DMS 273 (cell line): ENCODE measurements around the gene TTC23L.
"Not testable (repeated sequence)": the region's sequence is repeated elsewhere in the genome, so short reads cannot be mapped to it uniquely, and the experiment has no call there.

ENCODE experiments used
- DNase-seq: peaks from one replicate; lab custom pipeline; 2025; ENCODE audit not compliant: unreplicated experiment; lab: John Stamatoyannopoulos, UW

TTC23L gene

DNA sequence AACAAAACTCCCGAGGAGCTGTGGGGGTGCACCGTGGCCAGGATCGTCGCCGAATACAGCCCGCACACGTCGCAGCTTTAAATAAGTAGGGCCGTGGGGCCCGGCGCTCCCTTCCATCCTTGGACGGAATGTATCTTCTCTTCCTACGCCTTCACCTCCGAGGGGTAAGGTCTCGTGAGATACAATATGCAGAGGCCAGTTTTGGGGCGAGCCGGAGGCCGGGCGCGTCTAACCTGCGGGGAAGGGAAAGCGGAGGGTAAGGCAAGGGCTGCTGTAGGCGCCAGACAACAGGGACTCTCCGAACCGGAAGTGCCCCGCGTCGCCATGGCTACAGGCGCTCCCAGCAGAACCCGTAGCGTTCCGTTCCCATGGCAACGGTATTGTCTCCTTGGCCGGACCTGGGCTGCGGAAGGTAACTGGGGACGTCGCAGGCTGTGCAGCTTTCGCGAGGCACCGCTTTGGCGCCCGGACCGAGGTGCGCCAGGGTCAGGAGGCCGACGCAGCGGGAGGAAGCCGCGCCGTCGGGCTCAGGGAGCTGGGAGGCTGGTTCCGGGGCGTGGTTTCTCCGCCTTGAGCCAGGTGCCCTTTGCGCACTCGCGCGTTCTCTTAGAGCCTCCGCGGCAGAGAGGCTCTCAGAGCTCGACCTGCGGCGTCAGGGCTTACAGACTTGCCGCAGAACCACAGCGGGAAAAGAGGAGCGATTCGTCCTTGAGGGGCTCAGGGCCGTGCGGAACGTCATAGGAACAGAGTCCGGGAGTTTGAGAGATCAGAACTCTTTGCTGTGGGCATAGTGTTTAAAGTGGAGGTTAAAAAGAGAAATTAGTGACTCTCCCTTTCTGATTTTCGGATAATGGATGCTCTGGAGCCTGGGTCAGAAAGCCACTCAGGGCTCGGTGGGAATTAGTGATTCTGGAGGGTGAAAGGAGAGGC lies at the start of gene TTC23L:
Gene TTC23L (plus strand): TSS at position 380 of the 930 bp plus-strand sequence. CDS start 1,508 bp downstream, outside the sequence.
- DNase-seq: peak; percentile 98

GRCh38 chr5:34789639-34790038 lies 49.3 kb upstream of the TTC23L start:
- no peak for DNase-seq

DNA sequence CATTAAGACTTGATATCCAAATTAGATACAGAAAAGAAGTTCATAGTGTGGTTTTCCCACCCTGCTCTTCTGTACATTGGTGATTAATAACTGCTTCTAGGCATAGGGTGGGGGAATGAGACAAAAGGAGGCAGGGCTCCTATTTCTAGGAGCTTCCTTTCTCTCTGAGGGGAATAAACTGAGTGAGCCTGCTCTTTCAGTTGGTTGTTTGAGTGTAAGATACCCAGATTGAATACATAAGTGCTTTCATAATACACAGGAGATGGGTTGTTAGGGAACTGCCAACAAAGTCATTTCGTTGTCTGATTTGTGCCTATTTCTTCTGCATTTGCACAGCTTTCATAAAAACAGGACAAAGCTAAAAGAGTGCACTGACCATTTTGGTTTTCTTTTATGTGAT lies 48.9 kb upstream of the TTC23L start:
- DNase-seq: no peak

DNA sequence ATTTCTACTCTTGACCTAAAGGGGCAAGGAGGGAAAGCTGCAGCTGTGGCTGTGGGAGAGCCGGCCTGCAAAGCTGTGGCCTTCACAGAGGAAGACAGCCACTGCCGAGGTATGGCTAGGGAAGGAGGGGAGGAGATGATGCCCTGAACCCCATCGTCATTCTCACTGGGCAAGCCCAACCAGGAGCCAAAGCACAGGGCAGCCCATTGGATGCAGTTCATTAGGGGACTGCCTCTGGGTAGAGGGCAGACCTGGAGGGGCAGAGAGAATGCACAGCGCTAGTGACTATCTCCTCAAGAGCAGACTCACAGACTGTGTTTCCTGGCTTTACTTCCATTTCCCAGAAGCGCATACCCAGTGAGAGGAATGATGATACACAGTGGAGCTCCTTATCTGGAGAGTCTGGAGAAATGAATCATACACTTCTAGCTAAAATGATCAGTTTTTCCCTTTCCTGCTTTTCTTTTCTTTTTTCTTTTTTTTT lies 47.2 kb upstream of the TTC23L start:
- no peak for DNase-seq

- DNase-seq: no peak
Observed at GRCh38 chr5:34802834-34803563, 36.0 kb upstream of the TTC23L start.

- no peak for DNase-seq
Observed at GRCh38 chr5:34803974-34804732, 34.8 kb upstream of the TTC23L start.

DNA sequence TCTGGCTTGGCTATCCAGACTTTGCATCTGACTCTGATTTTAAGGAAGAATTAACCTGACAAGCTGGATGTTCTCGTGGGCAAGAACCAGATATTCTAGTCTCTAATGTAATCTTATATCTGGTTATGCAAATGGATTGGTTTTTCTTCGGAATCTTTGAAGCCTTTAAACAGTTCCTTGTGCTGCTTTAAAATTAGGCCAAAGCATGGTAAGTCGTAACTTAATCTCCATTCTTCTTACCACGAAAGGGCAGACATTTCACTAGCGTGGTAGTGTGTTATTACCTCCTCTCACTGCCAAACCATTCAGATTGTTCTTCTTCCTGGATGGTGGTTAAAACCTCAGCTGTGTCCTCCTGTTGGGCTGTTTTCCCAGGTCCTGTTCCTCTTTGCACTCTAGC lies 34.1 kb upstream of the TTC23L start:
- no peak for DNase-seq

GRCh38 chr5:34806532-34806931 lies 32.4 kb upstream of the TTC23L start:
- DNase-seq: no peak

DNA sequence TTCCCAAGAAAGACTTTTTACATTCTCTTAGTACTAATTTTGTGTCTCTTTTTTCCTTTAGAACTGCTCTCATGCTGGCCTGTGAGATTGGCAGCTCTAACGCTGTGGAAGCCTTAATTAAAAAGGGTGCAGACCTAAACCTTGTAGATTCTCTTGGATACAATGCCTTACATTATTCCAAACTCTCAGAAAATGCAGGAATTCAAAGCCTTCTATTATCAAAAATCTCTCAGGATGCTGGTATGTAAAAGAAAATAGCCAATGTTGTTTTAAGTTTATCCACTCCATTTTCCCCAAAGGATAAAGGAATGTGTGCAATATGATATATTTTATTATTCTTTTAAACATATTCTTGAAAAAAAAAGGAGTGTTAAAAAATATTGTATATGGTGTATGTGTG lies 27.3 kb upstream of the TTC23L start:
- DNase-seq: no peak

- DNase-seq: no peak
Observed at GRCh38 chr5:34813509-34813908, 25.5 kb upstream of the TTC23L start.

DNA sequence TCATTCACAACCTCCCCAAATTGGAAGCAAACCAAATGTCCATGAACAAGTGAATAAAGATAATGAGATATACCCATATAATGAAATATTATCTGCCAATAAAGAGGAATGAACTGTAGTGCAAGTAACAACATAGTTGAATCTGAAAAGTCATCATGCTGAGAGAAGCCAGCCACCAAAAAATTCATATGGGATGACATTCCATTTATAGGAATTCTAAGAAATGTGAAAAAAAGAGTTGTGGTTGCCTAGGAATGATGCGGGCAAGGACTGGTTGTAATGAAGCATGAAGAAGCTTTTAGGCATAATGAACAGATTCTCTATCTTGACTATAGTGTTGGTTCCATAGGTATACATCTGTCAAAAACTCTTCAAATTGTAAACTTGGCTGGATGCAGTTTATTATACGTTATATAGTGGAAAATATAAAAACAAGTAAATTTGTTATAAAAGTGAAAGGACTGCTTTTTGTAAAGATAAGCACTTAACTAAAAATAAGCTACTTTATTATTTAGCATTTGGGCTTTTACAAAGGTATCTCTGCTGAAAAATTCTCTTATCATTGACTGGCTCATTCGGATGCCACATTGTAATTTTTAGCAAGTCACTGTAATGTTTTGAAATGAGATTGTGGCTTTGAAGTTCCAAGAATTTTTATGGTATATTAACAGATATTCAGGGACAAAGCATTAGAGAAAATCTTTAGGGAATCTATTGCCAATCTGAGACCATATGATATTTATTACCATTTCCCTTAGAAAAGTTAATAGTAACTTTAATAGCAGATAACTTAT lies 21.2 kb upstream of the TTC23L start:
- DNase-seq: no peak

- no peak for DNase-seq
Observed at GRCh38 chr5:34818717-34819116, 20.2 kb upstream of the TTC23L start.

DNA sequence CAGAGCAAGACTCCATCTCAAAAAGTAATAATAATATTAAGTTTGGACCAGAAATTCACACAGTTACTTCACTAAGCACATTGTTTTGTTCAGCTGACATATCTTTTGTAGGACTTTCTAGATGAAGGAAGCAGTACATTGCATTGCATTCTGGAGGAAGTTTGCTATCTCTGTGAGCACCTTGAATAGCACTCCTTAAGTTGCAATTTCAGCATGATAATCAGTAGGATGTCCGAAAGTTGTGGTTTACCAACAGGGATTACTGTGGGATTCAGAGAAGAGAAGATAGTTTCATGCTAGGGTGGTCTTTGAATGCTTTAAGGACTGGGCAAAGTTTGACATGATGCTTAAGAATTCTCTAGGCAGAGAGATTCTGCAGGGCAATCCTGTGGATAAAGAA lies 18.4 kb upstream of the TTC23L start:
- no peak for DNase-seq

GRCh38 chr5:34822956-34823715 lies 15.8 kb upstream of the TTC23L start:
- no peak for DNase-seq

DNA sequence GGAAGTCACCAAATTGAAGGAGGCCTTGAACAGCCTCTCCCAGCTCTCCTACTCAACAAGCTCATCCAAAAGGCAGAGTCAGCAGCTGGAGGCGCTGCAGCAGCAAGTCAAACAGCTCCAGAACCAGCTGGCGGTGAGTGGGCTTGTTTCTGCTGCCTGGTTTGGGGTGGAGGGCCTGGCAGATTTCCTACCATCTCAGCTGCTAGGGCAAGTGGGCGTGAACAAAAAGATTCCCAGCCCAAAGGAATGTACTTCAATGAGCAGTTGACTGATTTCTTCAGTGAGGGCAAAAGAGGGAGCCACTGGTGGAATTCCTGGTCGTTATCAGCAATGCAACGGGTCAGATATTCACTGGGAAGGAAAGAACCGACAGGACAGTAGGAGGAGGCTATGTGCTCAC lies 12.6 kb upstream of the TTC23L start:
- DNase-seq: no peak

GRCh38 chr5:34827588-34828506 lies 11.1 kb upstream of the TTC23L start:
- DNase-seq: no peak

DNA sequence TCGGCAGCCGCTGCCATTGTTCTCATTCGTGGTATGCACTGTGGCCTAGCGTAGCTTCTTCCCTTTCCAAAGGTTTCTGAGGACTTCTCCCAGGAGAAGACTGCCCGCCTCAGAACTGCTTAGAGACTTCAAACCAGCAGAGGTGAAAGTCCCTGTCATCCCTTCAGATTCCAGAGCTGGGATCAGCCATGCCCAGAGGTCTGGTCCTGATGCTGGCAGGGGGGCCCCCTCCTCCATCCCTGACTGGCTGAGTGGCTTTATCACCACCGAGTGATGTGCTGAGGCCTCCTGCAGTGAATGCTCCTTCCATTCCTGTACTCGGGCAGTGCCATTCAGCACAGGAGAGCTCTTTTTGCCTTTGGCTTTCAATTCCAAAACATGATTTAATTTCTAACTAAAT lies 8.1 kb upstream of the TTC23L start:
- not testable (repeated sequence) for DNase-seq

- no peak for DNase-seq
Observed at GRCh38 chr5:34831303-34831702, 7.7 kb upstream of the TTC23L start.

DNA sequence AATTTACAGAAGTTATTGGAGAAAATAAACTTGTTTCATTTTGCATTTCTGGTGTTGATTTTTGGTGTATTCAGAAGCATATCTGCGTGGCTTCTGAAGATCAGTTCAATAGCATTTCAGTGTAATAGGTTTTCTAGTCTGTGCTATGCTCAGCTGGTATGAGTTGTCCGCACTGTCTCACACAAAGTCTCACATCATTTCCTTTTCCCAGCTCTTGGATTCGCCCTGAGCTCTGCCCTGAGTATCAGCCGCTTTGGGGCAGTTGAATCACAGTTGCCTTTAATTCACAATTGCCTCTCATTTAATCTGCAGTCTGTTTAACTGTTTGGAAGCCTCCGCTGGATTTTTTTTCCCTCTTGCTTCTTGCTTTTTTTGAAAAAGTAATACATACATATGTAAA lies 6.4 kb upstream of the TTC23L start:
- DNase-seq: no peak
